ENCODE data around the gene TMEM91.

TMEM91 gene

DNA sequence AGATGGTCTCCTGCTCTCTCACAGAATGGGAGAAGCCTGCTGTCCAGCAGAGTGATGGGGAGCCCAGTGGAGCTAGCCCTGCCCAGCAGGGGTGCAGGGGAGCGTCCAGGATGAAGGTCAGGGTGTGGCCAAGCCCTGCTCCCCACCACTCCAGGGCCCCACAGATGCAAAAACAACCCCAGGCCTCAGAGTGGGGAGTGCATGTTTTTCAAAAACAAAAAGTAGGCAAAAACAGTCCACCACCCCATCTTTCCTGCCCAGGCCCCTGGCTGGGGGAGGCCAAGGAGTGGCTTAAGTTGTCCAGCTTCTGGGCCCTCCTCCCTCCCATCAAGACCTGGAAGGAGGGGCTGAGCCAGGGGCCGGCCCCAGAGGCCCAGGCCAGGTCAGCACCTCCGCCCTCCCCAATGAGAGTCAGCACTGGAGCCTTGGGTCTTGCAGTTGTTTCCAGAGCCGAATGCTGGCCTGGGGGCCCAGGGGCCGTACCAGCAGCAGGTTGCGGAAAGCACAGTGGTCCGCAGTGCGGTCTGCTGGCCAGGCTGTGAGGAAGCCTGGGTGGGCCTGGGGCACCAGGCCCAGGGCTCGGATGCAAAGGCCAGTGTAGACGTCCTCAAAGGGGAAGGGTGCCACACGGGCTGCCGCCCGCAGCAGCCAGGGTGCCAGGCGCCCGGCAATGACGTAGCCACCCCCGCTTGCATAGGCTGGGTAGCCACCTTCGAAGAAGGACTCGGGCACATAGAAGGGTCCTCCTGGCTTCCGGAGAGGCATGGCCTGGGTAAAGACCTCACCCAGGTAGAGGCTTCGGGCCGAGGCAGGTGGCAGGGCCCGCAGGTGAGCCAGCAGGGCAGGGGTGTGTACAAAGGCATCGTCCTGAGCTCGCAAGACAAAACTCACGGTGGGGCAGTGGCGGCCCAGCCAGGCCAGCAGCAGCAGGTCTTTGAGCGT is 49.1 kb downstream of the TMEM91 start:
- no peak for TF ChIP-seq CTCF (IDR thresholded peaks at IDR 0.05; ENCODE audit: unreplicated experiment in 3 of 3)
- Mint-ChIP-seq H3K27me3 (ENCODE audit: low read depth) (no peaks in the 10 kb centered on the region), H3K27ac (peak overlapping the region in 2 of 3 experiments; percentile 19 to 49), H3K9me3 (no peaks in the 10 kb centered on the region), H3K4me1 (peaks cover 23% of the 10 kb centered on the region), H3K36me3 (ENCODE audit: low read depth) (peaks cover 22% of the 10 kb centered on the region), H3K4me3 (peak overlapping the region; percentile 58 to 82 (median 74))

- no peak for TF ChIP-seq CTCF (IDR thresholded peaks at IDR 0.05; ENCODE audit: unreplicated experiment in 3 of 3)
- peak overlapping the region; percentile 82 to 84 (median 83) for H3K4me3 Mint-ChIP-seq
- no peaks in the 10 kb centered on the region for H3K9me3 Mint-ChIP-seq
- H3K4me1 Mint-ChIP-seq: peaks cover 23% of the 10 kb centered on the region
- no peaks in the 10 kb centered on the region for H3K27me3 Mint-ChIP-seq (ENCODE audit: low read depth)
- peaks cover 22% of the 10 kb centered on the region for H3K36me3 Mint-ChIP-seq (ENCODE audit: low read depth)
- peak overlapping the region; percentile 19 to 70 (median 49) for H3K27ac Mint-ChIP-seq
Observed at GRCh38 chr19:41426116-41426841, 49.9 kb downstream of the TMEM91 start.

- Mint-ChIP-seq H3K36me3 (ENCODE audit: low read depth) (peaks cover 20% of the 10 kb centered on the region), H3K27ac (peak within 1 kb of the TSS; percentile 70 to 89 (median 88)), H3K4me3 (peak within 1 kb of the TSS; percentile 82 to 84 (median 83)), H3K4me1 (peaks cover 28% of the 10 kb centered on the region), H3K27me3 (ENCODE audit: low read depth) (no peaks in the 10 kb centered on the region), H3K9me3 (no peaks in the 10 kb centered on the region)
- TF ChIP-seq CTCF (IDR thresholded peaks at IDR 0.05; ENCODE audit: unreplicated experiment in 3 of 3): no peak
Observed at GRCh38 chr19:41426952-41427646, 50.8 kb downstream of the TMEM91 start, which contains the start of gene B3GNT8. TSS of gene B3GNT8 (minus strand) at chr19:41427374. CDS start at chr19:41426778, 596 bp downstream.

- H3K9me3 Mint-ChIP-seq: no peaks in the 10 kb centered on the region
- H3K36me3 Mint-ChIP-seq (ENCODE audit: low read depth): peaks cover 20% of the 10 kb centered on the region
- H3K4me1 Mint-ChIP-seq: peaks cover 28% of the 10 kb centered on the region
- H3K27me3 Mint-ChIP-seq (ENCODE audit: low read depth): no peaks in the 10 kb centered on the region
- peak overlapping the region; percentile 70 to 89 (median 88) for H3K27ac Mint-ChIP-seq
- peak overlapping the region; percentile 76 to 84 (median 82) for H3K4me3 Mint-ChIP-seq
- no peak for TF ChIP-seq CTCF (IDR thresholded peaks at IDR 0.05; ENCODE audit: unreplicated experiment in 3 of 3)
Observed at GRCh38 chr19:41427647-41428480, 51.5 kb downstream of the TMEM91 start.

DNA sequence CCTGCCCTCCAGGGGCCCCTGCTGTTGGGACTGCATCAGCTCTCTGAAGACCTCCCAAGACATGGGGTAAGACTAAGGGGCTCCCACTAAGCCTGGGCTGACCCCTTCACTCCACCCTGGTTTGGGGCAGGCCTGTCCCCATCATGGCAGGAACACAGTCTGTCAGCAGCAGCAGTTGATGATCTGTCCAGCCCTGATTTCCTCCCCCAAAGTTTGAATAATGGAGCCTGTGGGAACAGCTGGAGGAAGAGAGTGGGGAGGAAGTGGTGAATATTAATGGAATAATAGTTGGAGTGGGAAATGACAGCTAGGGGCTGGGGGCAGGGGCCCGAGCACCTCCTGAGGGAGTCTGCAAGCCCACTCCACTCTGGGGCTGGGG is 52.1 kb downstream of the TMEM91 start:
- H3K4me3 Mint-ChIP-seq: peak overlapping the region; percentile 63 to 82 (median 70)
- H3K9me3 Mint-ChIP-seq: no peaks in the 10 kb centered on the region
- H3K27ac Mint-ChIP-seq: peak overlapping the region; percentile 63 to 89 (median 70)
- H3K27me3 Mint-ChIP-seq (ENCODE audit: low read depth): no peaks in the 10 kb centered on the region
- peaks cover 23% of the 10 kb centered on the region for H3K36me3 Mint-ChIP-seq (ENCODE audit: low read depth)
- TF ChIP-seq CTCF (IDR thresholded peaks at IDR 0.05; ENCODE audit: unreplicated experiment in 3 of 3): no peak
- H3K4me1 Mint-ChIP-seq: peaks cover 28% of the 10 kb centered on the region
